HG03039 (cell line): Measurements from ENCODE around the gene GRIPAP1.

Experiments used
- ATAC-seq: cut with Tn5 transposase; IDR thresholded peaks from one replicate; pipeline ENCODE4 v1.9.1; 2021; ENCODE audit warnings: mild to moderate bottlenecking, moderate library complexity; ENCODE audit not compliant: unreplicated experiment

The GRIPAP1 gene

DNA sequence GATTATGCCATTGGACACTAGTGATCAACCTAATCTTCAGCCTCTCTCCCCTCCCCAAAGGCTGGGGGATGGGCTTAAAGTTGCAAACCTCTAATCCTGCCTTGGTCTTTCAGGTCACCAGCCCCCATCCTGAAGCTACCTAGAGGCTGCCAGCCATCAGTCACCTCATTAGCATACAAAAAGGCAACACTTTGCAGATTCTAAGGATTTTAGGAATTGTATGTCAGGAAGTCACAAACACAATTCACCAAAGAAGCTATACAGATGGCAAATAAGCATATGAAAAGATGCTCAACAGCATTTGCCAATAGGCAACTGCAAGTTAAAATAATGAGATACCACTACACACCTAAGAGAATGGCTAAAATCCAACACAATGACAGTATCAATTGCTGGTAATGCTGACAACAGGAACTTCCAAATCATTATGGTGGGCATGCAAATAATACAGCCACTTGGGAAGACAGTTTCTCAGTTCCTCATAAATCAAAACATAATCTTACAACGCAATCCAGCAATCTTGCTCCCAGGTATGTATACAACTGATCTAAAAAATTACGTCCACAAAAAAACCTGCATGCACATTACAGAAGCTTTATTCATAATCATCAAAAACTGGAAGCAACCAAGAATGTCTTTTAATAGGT is 74.2 kb downstream of the GRIPAP1 start:
- no peak for ATAC-seq

DNA sequence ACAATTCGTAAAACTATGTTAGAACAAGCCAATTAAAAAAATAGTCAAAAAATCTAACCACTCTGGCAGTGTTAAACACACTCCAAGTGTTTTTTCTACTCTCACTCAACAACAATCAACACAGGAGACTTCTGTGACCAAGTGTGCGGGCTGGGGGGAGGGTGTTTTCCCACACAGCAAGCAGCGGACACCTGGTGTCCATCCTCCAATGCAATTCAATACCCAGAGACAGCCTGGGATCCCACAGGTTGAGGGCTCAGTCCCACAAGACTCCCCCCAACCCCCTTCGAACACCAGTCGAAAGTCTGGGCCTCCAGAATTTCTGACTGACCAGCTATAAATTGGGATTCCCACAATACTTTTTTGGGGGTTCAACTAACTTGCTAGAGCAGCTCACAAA is 74.9 kb downstream of the GRIPAP1 start:
- no peak for ATAC-seq

DNA sequence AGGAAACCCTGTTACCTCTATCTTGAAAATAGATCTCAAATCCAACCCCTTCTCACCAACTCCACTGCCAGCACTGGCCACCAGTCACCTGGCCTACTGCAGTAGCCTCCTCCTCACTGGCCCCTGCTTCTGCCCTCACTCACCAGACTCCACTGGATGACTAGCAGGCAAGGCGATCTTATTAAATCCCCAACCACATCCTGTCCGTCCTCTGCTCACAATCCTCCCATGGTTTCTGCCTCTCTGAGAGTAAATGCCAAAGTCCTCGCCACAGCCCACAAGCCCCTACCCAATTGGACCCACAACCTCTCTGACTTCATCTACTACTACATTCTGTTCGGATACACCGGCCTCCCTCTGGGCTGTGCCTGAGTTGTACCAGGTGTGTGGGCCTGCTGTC is 77.8 kb downstream of the GRIPAP1 start:
- ATAC-seq, result no peak

DNA sequence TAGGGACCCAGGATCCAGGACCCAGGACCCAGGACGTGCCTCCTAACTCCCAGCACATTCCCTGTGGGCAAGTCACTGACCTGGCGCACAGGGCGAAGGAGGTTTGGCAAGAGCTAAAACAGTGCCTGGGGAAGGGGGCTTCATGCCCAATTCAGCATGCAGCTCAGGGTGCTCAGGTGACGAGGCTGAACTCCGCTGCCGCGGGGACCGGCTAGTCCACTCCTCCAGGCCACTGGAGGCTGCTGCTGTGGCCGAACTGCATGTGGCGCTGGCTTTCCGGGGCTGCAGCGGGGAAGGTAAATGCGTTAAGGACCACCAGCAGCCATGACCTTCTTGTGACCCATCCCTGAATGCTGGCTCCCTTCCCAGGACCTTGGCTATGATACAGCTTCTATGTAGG is 78.3 kb downstream of the GRIPAP1 start:
- no peak for ATAC-seq
